ENCODE data around the gene TDRD12.

- TF ChIP-seq POLR2A (IDR thresholded peaks at IDR 0.05; ENCODE audit: low read length), result no peak
- TF ChIP-seq GATA1 (IDR thresholded peaks at IDR 0.05; ENCODE audit: low read depth, low read length), result no peak
These were observed 52.0 kb downstream of the TDRD12 start for GRCh38 chr19:32771596-32771995.
